22Rv1 (cell line): ENCODE results near the gene TBC1D22A.

Source experiments
- H3K27ac ChIP-seq: fragments of 450-650 bp; 2 replicates; pipeline ENCODE4 v1.5.1; 2017
- CTCF ChIP-seq: fragments of 450-650 bp; IDR thresholded peaks from 2 replicates; pipeline ENCODE4 v1.5.1; 2017; ENCODE audit warnings: mild to moderate bottlenecking
- ZFX ChIP-seq: fragments of 450-650 bp; IDR thresholded peaks from 2 replicates; pipeline ENCODE4 v1.6.1; 2017; ENCODE audit warnings: antibody characterized with exemption, borderline replicate concordance

The TBC1D22A gene

DNA sequence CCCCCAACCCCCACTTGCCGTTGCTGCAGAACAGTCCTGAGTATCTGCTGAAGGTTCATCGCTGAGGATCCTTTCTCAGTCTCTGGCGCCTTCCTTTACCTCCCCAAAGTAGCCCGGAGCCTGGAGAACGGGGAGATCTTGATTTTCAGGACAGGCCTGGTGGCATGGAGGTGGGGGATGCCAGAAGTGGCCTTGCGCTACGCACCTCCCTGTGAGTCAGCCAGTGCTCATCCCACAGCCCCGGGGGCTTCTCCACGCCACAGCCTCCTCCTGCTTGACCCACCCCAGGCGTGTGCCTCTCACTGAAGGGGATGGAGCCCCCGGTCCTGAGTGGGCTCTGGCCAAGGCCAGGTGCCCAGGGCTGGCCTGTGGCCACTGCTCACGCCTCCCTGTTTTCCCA, 339.6 kb downstream of the TBC1D22A start:
- no peak overlapping the region for H3K27ac ChIP-seq
- TF ChIP-seq CTCF (no peak), ZFX (no peak)

DNA sequence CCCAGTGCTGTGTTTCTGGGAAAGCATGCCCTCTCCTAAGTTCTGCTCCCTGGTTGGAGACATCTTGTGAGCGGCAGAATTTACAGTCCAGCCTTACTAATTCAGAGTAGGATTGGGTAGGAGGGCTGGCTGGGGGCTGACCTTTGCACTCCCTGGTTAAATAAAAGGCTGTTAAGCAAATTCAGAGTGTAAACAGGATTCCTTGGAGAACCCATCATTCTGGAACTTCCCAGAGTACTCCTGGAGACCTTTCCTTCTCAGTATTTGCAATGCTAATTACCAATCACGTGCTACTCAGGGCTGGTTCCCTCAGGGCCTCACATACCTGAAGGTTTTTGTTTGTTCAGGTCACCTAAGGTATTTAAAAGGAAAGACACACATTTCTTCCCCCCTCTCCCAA, 340.2 kb downstream of the TBC1D22A start:
- H3K27ac ChIP-seq, result no peak overlapping the region
- TF ChIP-seq ZFX, result no peak

DNA sequence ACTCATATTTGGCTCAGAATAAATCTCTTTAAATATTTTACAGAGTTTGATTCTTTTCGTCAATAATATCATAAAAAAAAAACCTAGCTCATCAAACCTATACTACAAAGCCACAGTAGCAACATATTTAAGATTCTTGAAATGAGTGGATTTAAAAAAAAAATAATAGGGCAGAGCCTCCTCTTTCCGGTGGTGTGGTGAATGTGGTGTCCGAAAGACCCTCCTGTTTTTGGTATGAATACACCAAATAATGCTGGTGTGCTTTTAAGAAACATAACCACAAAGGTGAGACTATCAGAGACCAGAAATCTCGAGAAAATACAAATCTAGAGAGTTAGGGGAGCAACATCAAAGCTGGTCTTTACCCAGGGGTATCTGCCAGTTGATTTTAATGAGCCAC, 342.6 kb downstream of the TBC1D22A start:
- no peak for TF ChIP-seq CTCF
- no peak for TF ChIP-seq ZFX

DNA sequence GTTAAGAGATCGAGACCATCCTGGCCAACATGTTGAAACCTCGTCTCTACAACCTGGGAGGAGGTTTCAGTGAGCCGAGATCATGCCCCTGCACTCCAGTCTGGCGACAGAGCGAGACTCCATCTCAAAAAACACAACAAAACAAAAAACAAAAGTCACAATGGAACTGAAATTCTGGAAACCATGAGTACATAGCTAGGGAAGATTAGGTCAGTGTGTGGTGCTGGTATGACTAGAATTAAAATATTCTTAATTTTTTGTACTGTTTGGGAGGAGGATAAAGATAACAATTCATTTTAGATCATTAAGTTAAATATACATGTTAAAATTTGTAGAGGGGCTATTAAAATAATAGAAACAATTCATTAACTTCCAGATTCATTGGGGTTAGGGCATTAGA, 344.4 kb downstream of the TBC1D22A start:
- no peak overlapping the region for H3K27ac ChIP-seq
- no peak for TF ChIP-seq ZFX
- TF ChIP-seq CTCF, result no peak

More for the DNA sequence above, 342.6 kb downstream of the TBC1D22A start:
- H3K27ac ChIP-seq, result no peak overlapping the region

GRCh38 chr22:47107431-47107830, 345.0 kb downstream of the TBC1D22A start:
- TF ChIP-seq CTCF (no peak), ZFX (no peak)
- no peak overlapping the region for H3K27ac ChIP-seq

- H3K27ac ChIP-seq, result no peak overlapping the region
- TF ChIP-seq CTCF, result no peak
- no peak for TF ChIP-seq ZFX
Measured at GRCh38 chr22:47110817-47111443, 348.5 kb downstream of the TBC1D22A start.

DNA sequence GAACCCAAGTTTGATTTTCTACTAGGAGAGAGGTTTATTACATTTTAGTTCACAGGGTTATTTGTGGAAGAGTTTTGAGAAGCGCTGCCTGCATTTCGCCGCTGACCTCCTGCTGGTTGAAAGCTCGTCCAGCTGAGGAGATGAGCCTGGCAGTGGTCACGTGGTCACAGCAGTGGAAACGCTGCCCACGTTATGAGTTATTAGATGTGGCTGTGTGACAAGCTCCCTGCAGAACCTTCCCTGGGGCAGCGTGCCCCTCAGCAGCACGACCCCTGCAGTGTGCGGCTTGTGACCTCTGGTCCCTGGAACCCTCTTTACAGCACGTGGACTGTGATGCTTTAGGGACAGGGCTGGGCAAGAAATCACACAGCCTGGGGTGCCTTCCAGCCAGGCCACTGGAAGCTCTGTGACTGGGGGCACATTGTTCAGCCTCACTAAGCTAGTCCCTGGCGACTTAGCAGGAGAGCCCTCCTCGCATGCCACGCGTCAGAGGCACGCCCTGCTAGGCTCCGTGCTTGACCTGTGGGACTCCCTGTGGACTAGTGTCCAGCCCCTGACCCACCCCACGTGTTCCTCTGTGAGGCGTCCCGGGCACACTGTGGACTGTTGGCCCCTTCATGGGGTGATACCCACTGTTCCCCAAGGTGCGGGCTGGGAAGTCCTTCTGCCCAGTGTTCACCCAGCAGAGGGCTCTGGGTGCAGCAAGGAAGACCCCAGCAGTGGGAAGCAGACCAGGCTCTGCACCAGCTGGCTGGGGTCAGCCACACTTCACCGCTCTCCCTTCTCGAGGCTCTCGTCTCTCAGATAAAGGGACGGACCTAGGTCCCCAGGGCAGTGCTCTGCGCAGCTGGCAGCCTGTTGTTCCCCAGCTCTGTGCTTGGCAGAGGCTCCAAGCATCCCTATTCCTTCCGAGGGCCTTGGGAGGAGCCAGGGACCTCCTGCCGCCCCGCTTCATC, 349.5 kb downstream of the TBC1D22A start:
- H3K27ac ChIP-seq, result no peak overlapping the region
- no peak for TF ChIP-seq CTCF
- no peak for TF ChIP-seq ZFX
